ENCODE data around the gene SCD5.

Gene SCD5

DNA sequence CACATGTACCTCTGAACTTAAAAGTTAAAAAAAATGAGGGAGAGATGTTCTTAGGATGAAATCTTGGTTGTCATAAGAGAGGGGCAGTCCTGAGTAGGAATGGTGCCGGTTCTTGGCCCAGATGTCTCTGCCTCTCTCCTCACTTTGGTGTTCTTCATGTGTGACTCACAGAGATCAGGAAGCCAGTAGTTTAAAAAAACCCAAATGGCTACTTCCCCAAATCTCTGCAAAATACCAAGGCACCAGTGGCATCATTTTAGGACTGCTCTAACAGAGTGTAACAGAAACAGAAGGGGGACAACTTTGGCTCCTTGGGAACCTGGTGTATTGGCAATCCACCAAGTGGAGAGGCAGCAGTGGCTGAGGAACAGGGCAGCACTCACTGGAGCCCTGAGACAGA, 116.8 kb downstream of the SCD5 start:
- no peak for DNase-seq

DNA sequence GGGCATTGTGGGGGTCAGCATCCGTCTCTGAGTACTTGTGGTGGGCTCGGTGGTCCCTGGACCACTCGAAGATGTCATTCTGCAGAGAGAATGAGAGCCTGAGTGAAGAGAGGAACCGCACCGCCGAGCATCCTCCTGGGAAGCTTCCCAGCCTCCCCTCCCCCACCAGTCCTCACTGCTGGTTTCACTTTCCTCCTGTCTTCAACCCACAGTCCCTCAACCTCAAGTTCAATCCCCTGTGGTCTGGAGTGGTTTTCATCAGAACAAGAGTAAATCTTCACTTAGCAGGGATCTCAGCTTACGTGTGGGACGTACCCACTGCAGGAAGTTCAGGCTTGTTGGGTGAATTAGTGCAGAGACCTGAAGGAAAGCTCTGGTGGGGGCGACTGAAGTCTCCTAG, 117.8 kb downstream of the SCD5 start:
- DNase-seq, result no peak

DNA sequence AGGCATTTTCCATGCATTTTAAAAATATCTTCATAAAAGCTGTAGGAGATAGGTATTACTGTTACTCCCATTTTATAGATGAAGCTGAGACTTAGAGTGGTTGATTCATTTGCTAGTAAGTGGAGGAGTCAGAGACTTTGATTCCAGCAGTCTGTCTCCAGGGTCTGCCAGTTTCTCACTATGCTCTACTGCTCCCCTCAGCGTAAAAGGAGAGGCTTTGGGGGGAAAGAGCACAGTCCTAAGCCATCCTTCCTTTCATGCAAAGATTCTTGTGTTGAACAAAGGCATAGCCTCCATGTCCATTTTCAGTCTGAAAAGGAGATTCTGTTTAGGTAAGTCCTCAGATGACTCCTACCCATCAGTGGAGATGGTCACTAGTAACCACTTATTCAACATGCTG, 119.1 kb downstream of the SCD5 start:
- DNase-seq, result no peak

DNA sequence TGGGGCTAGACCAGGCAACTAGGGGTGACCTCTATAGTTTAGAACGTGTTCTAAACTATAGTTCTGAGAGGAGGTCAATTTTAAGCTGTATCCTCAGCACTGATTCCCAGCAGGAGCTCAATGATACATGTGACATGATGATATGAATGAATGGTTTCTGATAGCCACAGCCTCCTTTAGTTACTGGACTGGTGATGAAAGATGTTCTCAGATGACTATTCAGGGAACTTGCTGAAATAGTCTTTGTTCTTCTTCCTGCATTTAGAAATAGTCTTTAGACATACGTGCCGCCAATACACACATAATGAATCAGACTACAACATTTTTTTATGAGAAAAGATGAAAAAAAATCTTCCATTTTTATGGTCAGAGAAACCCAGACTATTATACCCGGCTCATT, 120.5 kb downstream of the SCD5 start:
- DNase-seq, result no peak

DNA sequence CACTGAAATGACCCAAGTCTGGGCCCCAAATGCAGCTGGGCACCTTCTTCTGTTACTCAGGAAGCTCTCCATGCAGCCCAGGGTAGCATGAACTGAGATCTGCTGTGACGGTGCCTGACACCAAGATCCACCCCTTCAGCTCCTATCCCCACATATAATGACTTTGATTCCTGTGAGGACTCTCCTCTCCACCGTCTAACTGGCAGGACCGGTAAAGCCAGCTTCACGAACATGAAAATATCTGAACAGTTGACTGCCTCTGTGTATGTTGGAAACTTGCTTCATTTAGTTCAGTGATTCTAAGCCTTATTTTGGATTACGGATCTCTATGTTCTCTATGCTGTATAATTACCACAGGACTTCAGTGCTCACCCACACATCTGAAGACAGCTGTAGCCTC, 121.3 kb downstream of the SCD5 start:
- DNase-seq, result no peak

DNA sequence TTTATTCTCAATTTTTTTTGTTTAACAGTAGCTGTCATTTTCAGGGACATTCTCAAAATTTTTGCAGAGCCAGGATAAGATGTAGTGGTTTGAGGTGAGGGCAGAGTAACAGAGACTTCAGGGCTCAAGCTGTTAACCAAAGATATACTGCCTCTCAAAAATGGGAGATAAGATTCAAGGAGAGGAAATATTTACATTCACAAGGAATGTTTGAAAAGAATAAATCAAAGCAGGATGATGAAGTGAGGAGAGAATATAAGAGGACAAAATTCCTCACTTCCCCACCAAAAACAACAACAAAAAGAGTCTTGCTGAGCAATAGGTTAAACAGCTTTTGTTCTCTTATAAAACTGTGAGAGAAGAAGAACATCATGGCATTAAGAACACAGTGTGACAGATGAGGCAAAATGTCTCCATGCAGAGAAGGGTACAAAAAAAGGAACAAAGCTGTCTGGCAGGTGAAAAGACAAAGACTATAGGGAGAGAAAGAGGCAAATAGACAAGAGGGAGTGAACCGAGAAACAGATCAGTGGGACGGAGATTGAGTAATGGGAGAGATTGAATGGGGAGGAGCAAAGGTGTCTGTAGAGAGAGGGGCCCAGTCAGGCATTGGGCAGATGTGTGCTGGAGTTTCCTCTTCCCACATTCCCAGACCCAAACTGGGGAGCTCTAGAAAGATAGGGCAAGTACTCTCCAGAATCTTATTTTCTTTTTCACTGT, 130.7 kb downstream of the SCD5 start:
- DNase-seq, result no peak

DNA sequence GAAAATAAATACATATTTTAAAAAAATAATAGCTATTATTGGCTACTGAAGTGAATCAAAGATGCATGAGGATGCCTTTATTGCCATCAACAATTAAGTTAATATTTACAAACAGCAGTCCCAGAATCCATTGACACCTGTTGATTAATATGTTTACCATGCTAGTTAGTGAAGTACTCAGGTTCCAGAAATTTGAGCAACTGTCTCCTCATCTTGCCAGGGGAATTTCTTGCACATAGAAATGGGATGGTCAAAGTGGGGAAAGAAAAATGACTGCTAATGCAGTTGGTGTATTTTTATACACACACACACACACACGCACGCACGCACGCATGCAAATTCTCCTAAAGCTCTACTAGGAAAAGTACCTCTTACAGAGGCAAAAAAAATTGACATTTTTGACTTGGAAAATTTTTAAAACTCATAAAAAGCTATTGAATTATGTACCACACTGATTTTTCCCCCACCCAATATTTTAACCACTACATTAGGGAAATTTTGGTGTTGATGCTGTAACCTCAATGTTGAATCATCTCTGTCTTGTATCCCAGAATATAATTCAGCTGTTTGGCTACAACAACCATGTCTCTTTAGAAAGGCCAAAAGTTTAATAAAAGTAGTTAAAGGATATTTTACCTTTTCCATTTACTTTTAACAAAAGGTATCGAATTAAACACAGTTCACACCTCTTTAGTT, 131.5 kb downstream of the SCD5 start:
- DNase-seq, result no peak

DNA sequence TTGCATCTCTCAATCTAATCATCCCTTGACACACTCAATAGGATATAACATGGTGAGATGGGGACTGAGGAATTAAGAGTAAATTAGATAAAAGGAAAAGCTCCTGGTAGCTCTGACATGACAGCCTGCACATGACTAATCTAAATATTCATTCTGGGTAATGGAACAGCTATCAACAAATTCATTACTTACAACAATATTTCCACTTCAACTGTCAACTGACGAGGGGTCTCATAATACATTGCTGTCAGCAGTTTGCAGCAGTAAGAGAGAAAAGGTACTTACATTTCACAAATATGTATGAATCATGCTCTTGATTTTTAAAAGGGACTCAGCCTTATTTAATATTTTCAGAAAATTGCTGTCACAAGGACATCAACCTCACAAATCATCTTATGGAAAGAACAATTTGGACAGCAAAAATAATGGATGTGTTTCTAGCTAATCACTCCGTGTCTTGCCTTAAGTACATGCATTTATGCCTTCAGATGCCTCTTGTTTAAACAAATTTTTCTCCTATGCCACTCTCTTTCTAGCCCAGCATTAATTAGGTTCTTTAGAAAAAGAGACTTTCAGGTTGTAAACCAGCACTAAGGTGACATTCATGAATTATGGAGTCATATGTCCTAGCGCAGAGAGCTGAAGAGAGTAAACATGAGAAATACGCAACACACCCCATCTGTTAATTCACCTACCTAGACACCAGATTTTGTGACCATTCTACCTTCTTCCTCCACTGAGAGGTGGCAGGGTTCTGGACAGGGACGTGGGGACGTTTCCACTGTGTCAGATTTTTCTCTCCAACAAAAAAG, 137.2 kb downstream of the SCD5 start:
- DNase-seq, result no peak

DNA sequence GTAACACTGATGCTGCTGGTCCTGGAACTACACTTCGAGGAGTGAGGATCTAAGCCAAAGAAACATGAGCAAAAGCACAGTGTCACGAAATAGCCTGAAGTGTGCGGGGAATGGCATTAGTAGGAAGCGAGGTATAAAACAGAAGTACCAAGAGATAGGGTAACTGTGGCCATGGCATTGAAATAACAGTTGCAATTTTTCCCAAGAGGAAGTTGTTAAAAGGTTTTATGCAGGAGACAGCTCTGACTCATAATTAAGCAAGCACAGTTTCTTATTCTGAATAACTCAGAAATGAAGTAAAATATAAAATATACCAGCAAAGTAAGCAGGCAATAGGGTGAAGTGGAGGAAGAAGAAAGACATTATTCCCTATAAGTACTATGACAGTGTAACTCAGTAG, 146.5 kb downstream of the SCD5 start:
- no peak for DNase-seq

DNA sequence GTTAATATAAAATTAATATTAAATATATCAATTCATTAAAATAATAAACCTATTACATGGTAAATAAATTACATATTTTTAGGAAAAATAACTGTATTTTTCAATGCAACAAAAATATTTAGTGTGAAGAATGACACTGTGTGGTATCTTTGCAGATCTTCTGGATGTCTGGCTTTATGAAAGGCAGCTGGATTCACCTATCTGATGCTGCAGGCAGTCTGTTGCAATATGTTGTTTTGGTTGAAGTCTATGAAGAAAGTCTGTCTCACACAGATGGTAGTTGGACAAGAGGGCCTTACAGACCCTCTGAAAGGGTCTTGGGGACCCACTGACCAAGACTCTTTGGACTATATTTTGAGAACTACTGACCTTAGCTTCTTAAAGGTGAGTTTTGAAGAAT, 147.7 kb downstream of the SCD5 start:
- DNase-seq, result no peak

DNA sequence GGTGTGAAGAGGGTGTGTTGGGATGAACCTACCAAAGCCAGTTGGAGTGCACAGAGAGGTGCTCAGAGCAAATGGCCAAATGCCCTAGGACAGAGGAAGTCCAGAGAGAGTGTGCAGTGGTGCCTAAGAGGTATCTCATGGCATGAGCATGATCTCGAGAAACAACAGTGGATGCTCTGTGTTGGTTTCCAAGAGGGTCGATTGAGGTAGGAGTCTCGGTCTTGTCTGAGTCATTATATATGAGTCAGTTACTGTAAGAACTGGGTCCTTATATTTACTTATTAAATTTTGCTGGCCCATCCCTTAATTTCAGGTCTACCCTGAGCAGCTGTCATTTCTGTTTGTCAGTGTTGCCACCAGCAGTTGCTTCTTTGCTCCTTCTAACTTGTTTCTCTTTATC, 150.2 kb downstream of the SCD5 start:
- no peak for DNase-seq

DNA sequence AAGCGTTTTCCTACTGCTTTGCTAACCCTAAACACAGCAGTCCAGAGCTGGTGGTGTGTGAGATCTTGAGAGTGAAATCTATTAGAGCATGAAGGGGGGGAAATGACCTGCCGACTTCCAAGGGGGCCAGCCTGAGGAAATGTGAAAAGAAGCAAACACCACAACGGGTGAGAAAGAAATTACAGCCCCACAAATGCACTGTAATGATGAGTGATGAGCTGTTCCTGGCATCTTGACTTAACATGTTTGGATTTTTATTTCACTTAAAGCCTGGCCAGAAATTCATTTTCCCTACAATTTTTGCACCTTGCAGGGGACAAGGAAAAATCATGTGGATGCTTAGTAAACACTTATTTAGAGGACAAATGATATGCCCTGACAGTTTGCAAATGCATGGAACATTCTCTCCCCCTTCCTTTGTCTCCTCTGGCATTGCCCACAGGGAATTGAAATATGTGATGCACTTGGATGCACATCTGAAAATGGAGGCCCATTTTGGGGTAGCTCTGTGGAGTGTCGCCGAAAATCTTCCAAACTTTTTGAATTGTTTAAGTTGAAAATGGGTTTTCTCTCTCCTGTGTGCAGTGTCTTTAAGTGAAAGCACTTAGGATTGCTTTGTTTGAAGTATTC, 152.5 kb downstream of the SCD5 start:
- DNase-seq, result no peak

DNA sequence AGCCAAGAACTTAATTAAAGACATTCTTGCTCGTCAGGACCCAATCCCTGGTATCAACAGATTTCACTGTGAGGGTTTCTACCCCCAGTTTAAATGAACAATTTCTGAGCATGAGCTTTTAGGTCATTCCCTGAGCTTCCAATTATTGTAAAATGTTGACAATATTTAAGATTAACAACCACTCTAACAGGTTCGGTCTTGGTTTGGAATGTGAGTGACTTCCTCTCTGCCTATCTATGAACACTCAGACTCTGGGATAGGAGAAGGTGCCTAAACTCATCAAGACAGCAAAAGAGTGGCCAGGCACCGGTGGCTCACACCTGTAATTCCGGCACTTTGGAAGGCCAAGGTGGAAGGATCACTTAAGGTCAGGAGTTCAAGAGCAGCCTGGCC, 153.9 kb downstream of the SCD5 start:
- DNase-seq, result no peak

DNA sequence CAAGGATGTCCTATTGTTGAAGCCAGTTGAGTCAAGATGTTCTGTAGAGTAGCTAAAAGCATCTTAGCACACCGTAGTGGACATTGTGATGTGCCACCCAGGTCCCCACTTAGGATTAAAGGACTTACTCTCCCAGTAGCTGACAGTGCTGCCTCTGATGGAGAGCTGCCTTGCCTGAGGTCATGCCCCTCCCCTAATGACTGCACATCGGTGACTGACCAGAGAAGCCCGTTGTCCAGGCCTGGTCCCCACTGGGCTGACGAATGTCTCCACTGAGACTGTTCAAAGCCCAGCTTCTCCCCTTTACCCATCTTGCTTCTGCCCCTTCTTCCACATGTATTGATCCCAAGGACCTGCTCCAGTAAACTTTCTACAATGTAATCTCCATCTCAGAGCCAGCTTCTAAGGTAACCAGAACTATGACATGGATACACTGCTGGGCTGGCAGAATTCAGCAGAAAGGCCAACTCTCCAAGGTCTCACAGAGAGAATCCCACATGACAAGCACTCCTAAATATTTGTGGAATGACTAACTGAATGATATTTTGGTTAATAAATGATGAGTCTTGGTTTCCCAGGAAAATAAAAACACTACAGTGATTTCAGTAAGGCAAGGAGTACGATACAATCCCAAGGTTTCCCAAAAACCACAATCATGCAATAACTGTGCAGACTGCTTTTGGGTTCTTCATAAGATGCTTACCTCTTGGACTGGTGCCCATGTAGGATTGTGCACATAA, 154.4 kb downstream of the SCD5 start:
- DNase-seq, result no peak

DNA sequence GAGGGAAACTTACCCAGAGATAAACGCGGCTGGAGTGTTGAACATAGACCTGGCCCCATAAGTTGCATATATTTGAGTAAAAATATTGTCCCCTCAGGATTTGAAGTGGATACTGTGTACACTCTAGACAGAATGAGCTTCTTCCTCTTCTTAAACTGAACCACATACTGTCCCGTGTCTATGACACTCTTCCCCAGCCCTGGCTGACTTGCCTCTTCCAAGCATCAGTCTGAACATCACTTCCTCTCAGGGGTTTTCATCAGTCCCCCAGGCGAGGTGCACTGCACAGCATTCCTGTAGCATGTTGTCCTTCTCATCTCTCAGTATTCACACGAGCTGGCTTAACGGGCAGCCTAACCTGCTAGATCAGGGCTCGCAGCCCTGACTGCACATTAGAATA, 156.3 kb downstream of the SCD5 start:
- no peak for DNase-seq

DNA sequence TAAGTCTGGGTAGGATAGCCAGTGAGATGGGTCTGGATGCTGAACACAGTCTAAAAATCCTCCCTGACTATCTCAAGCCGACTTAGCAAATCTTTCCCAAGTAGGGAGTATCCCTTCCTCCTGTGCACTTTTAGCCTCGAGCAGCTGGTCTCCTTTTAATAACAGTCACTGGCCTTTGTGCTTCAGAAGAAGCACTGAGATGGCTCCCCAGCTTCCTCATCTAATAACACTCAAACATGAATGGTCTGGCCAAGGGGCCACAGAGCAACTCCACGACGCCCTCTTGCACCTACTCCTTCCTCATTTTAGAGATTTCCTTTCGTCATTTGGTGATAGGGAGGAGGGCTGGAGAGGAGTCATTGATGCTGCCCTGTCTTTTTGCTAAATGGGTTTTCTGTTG, 158.1 kb downstream of the SCD5 start:
- no peak for DNase-seq

DNA sequence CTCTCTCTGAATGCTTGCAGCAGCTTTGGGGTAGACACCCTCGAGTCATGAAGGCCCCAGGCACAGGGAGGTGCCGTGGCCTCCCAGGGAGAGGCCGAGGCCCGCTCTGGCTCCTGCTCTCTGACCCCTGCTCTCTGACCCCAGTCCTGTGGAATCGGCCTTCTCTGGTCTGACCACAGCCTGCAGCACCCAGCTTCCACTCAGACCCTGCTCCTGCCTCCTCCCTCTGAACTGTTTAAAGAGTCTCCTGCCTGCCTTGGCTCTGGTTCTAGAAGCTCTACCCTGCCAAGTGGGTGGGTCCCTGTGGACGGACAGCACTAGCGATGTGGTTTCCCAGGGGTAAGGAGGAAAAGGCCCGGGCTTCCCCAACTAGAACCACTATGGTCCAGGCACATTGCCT, 158.6 kb downstream of the SCD5 start:
- no peak for DNase-seq

DNA sequence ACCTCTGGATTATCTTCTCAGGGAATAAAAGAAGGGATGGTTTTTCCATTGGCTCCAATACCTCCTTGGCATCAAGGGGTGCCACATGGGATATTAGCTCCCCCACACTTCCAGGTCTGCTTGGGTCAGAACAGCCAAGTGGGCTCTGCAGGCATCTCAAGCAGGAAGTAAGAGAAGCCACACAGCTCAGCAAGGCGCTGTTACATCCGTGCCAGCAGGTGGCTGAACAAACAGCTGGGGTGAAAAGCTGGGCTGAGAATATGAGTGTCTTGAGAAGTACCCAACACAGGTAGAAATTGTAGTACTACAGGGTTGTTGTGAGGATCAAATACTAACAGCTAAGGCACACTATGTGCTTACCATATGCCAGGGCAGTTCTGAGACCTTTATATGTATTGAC, 160.1 kb downstream of the SCD5 start:
- DNase-seq, result no peak

DNA sequence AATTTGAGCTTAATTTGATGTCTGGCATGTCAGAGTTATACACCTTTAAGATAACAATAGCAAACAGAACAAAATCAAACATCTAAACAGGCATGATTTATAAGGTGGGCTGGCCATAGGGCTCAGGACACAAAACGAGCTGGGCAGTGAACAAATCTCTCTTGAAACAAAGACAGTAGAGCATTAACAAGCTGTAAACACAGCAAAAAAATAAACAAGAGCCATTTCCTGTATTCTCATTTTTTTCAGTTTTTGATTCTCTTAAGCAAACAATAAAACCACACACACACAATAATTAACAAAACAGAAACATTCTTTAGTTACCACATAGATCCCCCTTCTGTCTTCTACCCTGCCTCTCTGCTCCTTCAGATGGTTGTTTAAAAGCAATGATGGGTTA, 168.5 kb downstream of the SCD5 start:
- DNase-seq, result no peak

DNA sequence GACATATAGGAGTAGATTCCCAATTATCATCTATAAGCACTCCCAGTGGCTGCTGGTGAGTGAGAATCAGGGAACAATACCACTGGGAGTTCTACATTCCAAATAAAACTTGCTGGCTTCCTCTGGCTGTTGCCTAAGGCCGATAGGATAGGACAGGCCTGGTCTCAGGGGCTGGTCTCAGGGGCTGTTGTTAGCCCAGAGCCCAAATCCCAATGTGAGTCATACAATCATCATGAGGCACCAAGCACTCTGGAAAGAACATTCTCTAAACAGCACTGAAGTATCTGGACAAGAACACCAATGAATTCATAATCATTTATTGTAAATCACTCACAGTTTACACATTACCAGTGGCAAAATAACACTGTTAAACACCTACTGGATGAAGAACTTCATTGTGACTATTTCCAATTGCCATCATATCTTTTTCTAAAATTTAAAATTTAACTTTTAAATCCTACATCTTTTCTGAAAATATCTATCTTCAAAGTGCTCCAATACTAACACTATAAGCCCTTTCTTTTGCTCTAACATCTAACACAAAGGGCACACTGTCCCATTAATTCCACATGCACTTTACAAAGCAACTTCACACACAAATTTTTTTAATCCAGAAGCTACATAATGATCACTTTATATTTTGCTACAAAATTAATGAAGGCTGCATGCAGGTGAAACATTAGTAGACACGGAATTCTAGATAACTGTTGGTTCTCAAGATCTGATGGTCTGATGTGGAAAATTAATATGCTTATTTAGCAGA, 169.2 kb downstream of the SCD5 start:
- no peak for DNase-seq

DNA sequence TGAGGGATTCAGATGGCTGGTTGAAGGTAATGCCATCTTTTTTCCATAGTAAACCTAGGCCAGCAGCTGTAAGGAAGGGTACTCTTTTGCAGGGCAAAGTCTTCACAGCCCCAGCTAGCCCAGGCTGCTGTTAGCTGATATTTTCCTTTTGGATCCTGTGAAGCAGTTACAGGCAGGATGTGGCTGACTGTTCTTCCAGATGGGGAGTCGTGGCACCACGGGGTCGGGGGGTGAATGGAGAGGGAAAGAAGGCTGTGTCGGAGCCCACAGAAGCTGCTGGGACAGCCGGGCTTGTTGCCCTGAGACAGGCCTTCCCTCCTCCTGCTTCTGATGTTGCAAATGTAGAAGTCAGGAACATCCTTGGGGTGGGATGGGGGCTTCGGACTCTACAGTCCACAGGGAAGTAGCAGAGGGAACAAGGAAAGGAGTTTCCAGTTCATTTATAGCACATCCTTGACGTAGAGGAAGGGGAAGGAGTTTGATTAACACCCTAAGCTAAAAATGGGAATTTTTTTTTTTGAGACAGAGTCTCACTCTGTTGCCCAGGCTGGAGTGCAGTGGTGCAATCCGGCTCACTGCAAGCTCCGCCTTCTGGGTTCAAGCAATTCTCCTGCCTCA, 172.2 kb downstream of the SCD5 start:
- DNase-seq, result no peak

DNA sequence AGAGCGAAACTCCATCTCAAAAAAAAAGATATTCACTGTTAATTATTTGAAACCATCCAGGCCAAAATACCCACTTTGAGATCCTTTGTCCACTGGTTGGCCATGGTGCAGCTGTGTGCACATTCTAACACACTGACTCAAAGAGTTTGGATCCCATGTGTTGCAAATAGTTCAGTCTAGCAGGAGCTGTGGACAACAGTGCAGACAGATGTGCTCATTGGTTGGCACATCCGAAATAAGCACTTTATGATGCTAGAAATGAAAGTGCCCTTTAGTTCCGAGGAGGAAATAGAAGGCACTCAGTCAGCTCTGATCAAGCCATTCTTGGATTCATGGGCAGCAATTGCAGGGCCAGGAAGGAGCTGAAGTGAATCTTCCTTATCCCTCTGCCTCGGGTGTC, 173.8 kb downstream of the SCD5 start:
- DNase-seq, result no peak

Measured in effector CD8-positive, alpha-beta T cell (primary cell).